GM12864 (cell line): ENCODE results near the gene CCDC13.

Source experiments
- DNase-seq: peaks from one replicate; pipeline ENCODE4 v3.0.0-alpha.2; 2011; ENCODE audit warnings: low read depth
- H3K4me3 ChIP-seq: 2 replicates; pipeline ENCODE4 v1.5.1; 2011; ENCODE audit warnings: mild to moderate bottlenecking, low read depth, low read length, control low read depth
- CTCF ChIP-seq: IDR thresholded peaks from 2 replicates; pipeline ENCODE4 v1.5.1; 2011; ENCODE audit warnings: low read depth, mild to moderate bottlenecking, moderate library complexity, low read length, control low read depth, inconsistent platforms; ENCODE audit errors: missing control alignments

CCDC13 gene

GRCh38 chr3:42728668-42729364, 44.2 kb downstream of the CCDC13 start:
- DNase-seq = no peak
- no peak overlapping the region for H3K4me3 ChIP-seq
- no peak for TF ChIP-seq CTCF

DNA sequence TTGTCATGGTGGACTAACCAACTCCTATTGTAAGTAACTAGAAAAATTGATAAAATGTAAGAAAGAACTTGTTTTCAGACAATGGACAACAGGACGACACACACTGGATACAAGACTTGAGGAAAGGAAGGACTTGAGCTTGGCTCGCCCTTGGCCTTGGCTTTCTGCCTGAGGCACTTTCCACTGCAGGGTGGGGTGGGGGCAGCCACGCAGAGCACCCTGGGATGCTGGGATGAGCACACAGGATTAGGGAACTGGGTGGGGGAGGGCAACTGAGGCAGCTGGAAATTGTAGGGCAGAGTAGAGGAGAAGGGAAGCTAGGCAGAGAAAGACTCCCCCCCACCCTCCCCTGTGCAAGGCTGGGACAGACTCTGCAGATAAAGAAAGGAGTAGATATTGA, 45.0 kb downstream of the CCDC13 start:
- TF ChIP-seq CTCF = no peak
- no peak overlapping the region for H3K4me3 ChIP-seq
- DNase-seq = no peak

DNA sequence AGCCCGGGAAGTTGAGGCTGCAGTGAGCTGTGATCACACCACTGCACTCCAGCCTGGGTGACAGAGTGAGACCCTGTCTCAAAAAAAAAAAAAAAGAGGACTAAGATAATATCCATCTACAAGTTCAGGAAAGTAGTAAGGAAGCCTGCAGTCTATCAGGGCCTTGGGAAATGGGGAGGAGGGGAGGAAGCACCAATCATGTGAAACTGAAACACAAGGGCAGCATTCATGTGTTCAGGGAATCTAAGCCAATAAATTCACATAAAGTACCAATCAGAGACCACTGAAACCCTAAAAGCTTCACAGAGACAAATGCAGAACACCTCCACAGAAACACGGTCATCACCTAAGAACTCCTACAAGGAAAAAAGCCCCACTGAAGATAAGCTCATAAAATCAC, 47.6 kb downstream of the CCDC13 start:
- H3K4me3 ChIP-seq = no peak overlapping the region
- TF ChIP-seq CTCF = no peak
- DNase-seq = no peak

DNA sequence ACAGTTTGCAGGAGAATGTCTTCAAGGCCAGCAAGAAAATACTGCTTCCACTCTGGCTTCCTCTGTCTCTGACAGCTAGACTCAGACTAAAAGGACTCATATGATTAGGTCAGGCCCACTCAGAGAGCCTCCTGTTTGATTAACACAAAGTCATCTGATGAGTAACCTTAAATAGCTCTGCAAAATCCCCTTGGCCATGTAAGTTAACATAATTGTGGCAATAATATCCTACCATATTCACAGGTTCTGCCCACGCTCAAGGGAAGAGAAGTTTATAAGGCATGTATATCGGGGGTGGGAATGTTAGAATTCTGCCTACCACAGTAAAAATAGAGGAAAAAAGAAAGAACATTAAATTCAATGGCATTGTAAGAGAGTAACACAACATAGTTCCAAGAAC, 49.8 kb downstream of the CCDC13 start:
- no peak for TF ChIP-seq CTCF
- H3K4me3 ChIP-seq = no peak overlapping the region
- no peak for DNase-seq
